HG02981 (cell line): ENCODE results near the gene MYRIP.

Experiments
- ATAC-seq: cut with Tn5 transposase; IDR thresholded peaks from one replicate; pipeline ENCODE4 v1.9.1; 2021; ENCODE audit warnings: mild to moderate bottlenecking, moderate library complexity; ENCODE audit not compliant: unreplicated experiment

Gene MYRIP

DNA sequence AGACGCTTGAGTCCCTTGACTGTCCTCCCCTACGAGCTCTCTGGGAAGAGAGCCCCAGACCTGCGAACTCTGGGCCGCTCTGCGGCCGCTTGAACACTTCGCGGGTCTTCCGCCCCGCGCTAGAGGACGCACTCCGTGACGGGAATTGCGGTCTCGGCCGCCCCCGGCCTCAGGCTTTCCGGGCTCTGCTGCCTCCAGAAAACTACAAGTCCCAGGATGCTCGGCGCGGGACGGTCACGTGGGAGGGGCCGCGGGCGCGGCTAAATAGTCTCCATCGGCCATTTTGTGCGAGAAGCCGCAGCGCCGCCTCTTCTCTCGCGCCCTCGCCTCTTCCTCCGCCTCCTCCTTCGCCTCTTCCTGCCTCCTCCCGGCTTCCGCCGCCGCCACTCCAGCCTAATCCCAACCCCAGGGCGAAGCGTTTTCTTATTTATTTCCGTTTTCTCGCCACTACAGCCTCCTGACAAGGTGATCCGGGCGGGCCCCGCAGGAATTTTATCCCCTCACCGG is 500.1 kb downstream of the MYRIP start, which contains the start of gene EIF1B:
Gene EIF1B, plus strand, starts transcription at position 290 of the 507 bp plus-strand sequence. CDS start 235 bp downstream, outside the sequence.
- ATAC-seq = peak; percentile 93
